Stimulated activated CD4-positive, alpha-beta T cell treated with anti-CD3 and anti-CD28 coated beads, Interleukin-4, amount 100 ng/mL, for 48 hours (primary cell): ENCODE data around the gene LRBA.

ENCODE experiments used
- DNase-seq, 2 donors: peaks; one replicate each; pipeline ENCODE4 v3.0.0-alpha.2; 2020; ENCODE audit warnings: low read depth in 2 of 2

LRBA gene

DNA sequence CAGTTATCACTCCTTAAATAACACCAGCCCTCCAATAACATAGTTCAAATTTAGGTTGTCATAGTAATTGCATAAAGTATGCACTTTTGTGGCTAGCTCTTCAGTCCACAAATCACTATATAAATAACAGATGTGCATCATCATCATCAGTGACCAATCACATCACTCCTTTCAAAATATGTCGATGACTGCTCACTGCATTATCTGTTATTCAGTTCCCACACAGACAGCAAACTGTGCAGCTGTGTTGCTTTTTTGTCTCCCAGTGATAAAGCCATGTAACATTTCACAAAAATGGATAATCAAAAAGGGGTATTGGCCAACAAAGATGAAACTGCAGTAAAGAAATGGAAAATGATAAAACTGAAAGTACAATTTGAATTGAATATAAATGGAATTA, 731.4 kb downstream of the LRBA start:
- no peak for DNase-seq

DNA sequence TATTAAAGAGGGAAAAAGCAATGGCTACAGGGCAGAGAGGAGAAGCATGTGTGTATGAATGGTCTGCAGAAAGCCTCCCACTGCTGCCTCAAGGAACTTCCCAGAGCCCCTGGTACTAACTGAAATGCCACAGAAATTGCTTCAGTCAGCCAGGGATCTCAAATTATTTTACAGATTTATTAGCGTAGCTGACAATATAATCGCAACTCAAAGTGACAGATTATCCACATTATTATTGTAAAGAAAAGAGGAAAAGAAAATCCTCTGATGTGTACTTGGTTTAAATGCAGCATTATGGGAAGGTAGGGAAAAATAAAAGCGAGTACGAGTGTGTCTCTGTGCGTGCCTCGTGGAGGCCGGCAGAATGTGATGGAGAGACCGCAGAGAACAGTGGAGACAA, 734.1 kb downstream of the LRBA start:
- DNase-seq: no peak

DNA sequence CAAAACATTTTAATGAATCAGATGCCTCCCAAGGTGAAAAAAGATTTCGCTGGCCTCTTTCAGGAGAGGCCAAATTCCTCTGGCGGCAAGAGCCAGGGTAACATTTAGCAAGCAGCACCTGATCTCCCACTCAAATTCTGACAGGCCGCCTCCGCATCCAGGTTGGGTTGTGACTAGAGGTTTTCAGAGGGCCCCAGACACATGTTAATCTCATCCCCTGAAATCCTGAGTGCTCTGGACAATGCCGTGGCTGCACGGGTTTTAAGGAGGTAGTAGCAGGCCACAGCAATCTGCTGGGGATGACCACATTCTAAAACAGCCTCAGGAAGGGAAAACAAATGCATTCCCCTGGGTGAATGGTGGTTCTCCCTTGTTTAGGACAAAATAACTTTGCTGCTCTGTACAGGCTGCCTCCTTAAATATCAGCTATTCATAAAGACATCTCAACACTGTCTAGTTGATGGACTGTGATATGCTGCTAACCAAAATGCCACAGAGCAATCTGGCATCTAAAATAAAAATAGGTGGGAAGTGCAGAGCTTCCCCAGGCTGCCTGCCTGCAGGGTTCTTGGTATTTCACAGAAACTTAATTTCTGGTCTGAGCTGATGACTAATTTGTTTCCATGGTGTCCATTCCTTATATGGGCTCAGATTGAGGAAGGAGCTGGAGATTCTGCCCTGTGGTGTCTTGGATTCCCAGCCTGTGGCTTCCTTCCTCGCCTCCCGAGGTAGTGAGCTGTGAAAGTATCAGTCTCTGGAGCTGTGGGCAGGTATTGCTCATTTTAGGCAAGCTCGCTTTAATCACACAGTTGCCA, 734.8 kb downstream of the LRBA start:
- DNase-seq: no peak

DNA sequence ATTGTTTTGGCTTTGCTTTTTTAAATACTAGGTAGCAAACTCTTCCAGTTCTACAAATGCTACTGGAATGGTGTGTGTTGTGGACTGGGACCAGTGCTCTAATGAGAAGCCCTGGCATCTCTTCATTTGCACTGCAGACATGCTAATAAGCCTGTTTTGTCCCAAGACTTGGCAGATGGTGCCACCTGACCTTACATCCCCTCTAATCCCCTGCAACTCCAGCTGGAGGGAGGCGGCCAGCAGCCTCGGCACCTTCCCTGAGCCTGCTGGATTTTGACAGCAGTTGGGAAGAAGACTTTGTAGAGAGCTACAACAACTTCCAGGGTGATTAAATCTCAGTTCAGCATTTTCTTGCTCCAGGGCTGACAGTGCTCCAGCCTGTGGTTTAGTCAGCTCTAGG, 736.9 kb downstream of the LRBA start:
- DNase-seq: no peak

DNA sequence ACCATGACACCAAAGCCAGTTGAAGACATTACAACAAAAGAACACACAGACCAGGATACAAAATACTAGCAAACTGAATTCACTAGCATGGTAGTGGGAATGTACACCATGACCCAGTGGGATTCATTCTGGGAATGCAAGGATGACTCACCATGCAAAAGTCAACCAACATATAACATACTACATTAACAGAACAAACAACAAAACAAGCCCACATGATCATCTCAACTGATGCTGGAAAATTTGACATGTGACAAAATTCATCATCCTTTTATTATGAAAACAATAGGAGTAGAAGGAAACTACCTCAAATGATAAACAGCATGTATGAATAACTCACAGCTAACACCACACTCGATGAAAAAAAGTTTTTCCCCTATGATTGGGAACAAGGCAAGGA, 746.6 kb downstream of the LRBA start:
- DNase-seq: no peak

DNA sequence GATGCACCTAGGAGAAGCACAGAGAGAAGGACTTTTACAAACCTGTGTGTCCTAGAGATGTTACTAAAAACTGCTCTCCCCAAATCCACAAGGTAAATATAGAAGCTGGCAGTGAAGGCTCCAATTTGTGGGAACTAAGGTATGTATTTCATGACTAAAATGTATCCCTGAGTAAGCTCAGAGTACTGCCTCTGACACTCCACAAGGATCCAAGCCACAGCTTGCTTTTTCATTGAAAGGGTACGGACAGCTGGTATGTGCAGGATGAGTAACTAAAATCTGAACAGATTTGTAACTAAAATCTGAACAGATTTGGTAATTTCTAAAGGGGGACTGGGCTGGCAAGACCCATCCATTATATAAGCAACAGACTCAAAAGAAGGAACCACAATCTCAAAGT, 749.3 kb downstream of the LRBA start:
- no peak for DNase-seq

DNA sequence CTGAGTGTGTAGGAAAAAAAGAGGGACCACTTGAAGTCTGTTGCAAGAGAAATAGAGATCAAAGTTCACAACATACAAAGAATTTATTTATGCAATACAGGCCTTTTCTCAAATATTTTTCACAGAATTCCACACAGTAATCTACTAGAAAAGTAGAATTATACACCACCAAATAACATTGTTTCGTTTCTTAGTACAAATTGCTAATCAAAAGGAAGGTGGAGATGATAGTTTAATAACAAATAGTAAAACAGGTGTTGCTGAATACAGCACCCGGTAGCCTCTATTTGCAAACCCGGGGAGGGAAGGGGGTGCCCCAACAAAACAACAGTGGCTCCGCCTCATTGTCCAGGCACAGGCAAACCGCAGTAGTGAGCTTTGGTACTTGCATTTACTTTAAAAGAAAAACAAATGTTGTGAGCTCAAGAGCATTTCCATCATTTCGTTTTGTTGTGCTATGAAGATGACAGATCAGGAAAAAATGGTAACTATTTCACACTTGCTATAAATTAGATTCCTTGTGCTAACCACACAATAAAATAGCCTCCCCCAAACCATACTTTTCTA, 750.4 kb downstream of the LRBA start:
- no peak for DNase-seq

DNA sequence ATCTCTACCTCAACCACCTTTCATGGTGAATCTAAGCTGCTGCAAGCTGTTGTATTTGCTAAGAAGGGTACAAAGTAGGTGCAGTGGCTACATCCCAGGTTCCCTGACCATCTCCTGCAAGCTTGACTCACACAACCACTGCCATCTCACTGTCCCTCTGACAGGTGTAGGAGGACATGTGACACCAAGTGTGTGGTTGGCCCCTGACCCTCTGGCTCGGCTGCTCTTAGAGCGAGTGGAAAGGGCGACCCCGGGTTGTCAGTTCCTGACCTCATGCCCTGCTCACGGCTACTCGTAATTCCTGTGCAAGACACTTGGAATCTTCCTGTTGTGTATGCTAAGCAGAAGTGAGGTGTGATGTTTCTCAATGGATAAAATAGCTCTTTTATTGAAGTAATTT, 752.5 kb downstream of the LRBA start:
- DNase-seq: no peak

DNA sequence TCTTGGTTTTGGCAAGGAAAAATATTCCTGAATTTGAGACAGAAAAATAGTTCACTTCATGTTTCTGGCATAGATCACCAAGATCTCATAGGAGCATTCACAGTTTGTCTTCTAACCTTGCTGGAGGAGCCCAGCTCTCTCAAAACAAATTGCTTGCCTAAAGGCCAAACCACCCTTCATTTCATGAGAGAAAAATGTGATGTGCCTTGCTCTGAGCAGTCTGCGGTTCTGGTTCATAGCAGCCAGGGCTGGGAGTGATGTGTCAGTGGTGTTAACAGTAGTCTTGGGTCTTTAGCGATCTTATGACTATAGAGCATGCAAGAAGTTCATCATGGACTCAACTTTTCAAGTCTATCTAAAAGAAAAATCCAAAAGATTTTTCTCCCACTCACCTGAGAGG, 753.5 kb downstream of the LRBA start:
- DNase-seq: no peak

DNA sequence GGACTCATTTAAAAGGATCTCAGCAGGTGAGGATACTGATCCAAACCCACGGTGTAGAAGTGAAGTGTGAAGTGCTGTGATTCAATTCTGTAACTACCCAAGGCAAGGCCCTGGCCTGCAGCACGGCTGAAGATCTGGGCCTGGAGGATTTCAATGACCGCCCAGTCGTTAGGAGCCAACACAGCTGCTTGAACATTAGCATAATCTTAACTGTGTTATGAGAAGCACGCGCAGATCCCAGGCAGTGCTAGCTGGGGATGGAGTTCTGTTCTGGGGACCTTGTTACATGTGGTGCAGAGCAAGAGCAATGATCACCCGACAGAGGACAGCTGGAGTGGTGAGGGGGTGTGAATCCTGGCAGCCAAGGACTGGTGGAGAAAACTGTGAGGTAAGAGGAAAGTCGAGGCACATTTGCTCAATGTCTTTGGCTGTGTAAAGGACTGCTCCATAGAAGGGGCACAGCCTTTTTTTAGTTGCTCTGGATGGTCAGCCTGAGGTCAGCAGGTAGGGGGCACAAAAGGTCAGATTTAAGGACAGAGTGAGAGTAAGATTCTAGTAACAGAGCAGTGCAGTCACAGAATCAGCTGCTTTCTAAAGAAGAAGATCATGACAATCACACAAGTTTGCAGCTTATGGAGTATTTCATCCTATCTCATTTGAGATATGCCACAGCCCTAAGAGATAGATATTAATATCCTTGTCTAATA, 755.1 kb downstream of the LRBA start:
- DNase-seq: no peak

DNA sequence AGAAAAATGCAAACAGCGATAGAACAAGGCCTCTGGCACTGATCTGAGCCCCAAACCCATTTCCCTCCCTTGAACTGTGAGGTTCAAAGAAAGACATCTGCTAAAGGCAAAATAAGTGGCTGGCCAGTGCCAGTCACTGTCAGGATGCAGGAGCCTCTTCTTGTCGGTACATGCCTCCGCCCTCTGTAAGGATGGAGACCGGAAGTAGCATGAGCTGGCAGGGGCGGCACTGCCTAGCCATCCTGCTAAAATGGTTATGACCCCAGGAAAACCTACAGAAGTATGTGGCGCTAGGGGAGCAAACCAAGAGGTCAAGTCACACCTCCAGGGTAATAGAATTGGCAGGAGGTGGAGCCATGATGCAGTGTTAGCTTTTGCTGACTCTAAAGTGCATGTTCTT, 756.5 kb downstream of the LRBA start:
- no peak for DNase-seq

DNA sequence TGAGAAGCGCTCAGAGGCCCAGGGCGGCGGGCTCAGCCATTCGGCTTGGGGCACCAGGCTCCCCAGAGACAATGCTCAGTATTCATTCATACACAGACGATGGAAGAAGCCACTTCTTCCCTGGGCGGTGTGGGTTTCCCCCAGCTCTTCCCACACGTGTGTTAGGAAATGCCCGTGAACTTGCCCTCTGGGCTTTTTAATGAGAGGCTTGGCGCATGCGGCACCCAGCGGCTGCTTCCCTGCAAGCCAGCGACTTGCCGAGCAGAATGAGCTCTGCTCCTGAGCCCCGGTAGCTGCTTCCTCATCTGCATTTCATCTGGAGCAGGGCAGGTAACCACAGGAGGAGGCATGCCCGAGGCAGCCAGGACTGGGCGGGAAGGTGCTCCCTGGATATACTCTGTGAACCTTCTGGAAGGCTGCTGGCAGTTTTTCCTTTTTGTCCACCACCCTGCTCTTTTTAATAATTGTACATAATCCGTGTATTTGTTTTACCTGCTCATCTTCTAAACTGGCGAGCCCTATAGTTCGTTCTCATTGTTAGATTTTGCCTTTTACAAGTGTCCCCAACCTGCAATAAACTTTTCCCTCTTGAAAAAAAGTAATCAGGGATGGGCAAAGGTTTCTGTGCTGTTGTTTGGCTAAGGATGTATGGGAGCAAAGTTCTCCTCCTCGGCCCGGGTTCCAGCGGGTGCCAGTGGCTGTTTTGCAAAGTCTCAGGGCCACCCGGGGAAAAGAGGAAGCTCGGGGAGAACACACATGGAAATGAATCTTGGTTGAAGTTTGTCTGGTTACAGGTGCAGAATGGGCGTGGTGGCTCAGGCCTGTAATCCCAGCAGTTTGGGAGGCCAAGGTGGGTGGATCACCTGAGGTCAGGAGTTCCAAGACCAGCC, 758.0 kb downstream of the LRBA start:
- no peak for DNase-seq

DNA sequence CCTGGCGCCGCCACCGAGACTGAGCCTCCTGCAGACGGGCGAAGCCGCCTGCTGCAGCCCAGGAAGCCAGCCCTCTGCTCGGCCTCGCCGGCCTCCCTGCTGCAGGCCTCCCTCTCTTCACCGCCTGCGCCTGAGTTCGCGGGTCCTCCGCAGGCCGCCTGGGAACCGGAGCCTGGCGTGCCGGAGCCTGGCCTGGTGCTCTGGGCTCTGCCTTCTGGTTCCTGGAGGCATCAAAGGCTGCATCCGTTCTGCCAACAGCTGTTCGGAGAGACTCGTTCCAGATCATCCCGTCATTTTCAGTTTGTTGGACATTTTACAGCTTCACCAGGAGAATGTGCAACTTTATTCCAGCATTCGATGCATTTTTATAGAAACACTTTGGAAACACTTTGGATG, 758.9 kb downstream of the LRBA start:
- DNase-seq: no peak

DNA sequence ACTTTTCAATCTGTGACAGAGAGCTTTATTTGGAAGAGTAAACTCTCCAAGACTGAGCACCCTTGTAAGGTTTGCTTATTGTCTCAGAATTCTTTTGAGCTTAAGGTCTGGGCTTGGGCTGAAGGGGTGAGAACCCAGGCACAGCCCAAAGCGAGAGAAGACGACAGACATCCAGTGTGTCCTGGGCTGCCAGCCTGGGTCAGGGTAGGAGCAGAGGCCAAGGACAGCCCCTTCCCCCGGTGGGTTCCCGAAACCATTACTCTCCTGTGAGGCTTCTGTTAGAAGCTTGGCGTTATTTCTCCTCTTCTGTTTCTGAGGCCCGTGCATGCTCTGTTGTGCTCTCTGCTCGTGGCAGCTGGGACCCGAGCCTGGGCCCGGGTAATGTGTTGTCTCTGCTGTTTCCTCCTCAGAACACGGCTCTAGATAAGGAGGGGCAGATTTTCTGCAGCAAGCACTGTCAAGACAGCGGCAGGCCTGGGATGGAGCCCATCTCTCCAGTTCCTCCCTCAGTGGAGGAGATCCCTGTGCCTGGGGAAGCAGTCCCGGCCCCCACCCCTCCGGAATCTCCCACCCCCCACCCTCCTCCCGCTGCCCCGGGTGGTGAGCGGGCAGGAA, 759.4 kb downstream of the LRBA start:
- no peak for DNase-seq

DNA sequence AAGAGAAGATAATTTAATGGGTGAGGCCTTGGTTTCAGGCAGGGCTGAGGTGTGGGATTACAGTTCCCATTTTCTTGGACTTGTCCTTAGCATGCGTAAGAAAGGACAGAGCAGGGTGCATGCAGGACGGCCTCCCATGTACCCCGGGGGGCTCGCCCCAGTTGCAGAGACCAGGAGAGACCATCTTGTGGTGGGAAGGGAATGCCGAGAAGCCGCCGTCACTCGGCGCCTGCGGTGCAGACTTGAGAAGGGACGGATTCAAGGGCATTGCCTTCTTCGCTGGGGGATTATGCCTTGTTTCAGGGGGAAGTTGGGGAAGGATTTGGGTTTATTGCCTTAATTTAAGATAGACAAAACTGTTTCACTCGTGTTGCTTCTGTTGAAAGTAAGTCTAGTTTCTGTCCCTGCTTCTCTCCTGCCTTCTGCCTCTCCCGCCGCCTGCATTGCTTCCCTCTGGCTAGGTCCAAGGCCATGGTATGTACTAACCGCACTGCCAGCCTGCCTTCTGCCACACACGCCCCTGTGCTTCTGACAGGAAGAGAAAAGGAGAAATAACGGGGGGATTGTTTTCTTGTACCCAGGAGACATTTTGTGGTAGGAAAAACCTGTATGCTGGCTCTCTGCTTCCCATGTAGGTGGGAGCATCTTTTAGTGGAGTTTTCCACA, 761.0 kb downstream of the LRBA start:
- no peak for DNase-seq

DNA sequence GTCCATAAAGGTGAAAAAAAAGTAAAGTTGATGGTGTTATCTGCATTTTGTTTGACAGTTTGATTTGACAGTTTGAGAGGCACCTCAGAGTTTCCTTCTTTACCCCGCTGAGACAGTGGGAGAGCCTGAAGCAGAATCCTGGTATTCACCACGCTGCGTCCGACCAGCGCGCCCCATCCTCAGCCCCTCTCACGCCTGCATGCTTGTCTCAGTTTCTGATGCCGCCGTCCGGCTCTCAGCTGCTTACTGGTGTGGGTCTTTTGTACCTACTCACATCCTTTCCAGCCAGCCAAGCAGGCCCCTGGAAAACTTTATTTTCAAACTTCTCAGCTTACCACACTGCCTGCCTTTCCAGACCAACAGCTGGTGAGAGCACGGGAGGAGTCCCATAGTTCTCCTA, 761.7 kb downstream of the LRBA start:
- DNase-seq: no peak

DNA sequence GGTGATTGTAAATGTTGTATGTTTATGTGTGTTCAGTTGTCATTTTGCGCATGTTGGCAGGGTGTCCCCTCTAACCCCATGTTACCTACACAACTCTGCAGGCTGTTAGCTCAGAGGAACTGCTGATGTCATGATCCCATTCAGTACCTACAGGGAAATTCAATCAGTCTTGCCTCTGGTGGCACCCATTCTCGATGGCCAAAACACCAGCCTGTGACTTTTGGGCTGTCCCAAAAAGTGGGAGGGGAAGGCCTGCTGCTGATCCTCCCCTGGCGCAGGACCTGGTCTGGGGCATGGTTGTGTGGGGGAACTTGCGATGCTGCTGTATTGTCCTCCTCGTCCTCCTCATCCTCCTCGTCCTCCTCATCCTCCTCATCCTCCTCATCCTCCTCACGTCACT, 762.3 kb downstream of the LRBA start:
- no peak for DNase-seq

DNA sequence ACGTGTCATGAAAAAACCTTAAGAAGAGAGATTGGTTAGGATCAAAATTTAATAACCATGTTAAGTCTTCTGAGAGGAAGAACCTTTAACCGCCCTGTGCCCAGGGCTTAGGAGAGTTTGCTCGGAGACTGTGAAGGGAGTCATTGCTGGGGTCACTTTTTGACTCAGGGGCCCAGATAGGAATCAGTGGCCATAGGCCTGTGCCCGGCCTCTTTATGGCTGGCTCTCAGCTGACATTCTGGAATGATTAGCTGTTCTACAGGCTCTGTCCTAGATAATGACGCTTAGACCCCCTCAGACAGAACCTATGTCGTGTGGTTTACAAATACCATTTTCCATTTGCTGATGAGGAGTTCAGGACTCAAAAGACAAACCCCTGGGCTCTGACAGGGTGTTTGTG, 762.8 kb downstream of the LRBA start:
- no peak for DNase-seq

DNA sequence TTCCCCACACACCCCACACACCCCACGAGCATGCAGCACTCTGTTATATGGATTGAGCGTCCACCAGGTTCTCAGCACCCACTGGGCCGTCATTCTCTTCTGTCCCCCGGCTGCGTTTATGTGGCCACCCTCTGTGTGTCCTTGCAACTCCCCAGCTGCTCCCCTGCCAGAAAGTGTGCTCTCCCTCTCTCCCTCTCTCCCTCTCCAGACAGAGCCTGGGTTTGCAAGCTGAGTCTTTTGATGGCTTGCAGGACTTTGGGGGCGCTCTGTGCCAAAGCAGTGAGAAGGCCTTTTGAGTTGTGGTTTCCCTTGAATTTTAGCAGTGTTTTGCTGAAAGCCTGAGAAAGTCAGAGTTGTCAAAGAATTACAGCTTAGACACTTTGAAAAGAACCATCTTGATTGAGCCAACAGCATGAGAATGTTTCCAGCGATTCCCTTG, 763.3 kb downstream of the LRBA start:
- DNase-seq: no peak

DNA sequence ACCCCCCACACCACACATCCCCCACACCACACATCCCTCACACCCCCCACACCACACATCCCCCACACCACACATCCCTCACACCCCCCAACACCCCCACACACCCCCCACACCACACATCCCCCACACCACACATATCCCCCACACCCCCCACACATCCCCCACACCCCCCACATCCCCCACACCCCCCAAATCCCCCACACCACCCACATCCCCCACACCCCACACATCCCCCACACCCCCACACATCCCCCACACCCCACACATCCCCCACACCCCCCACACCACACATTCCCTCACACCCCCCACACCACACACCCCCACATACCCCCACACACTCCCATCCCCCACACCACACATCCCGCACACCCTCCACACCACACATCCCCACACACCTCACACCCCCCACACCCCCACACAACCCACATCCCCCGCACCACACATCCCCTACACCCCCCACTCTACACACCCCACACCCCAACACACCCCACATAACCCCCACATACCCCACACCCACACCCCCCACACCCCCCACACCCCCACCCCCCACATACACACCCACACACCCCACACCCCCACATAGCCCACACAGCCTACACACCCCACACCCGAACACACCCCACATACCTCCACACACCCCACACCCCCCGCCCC, 764.0 kb downstream of the LRBA start:
- no peak for DNase-seq
